ENCODE data around the gene ZBTB20.
"Not testable (repeated sequence)": the region's sequence is repeated elsewhere in the genome, so short reads cannot be mapped to it uniquely, and the experiment has no call there.

Gene ZBTB20

DNA sequence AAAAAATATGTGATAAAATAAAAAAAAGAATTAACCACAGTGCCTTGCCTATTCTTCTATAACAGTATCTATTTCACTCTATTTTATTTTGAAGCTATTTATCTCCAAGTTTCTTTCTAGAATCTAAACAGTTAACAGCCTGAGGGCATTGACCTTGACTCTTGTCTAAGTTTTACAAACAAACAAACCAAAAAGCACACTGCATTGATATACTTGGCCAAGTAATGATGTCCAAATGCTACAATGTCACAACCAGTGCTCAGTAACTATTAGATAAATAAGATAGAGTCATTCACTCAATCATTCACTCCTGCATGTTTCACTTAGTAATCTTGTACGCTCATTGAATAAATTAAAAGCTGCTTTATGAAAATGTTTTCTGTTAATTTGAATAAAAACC is 466.8 kb downstream of the ZBTB20 start:
- Histone ChIP-seq H3K79me2 (ENCODE audit: low read length) (no peaks in the 10 kb centered on the region), H3K4me2 (ENCODE audit: low read length) (no peak overlapping the region), H3K9ac (ENCODE audit: low read length) (no peak overlapping the region), H3K4me3 (ENCODE audit: low read length) (no peak overlapping the region), H3K4me1 (ENCODE audit: low read length) (no peaks in the 10 kb centered on the region), H3K9me3 (ENCODE audit: insufficient read depth, low read length) (no peaks in the 10 kb centered on the region), H3K27ac (ENCODE audit: low read length) (no peak overlapping the region), H3K36me3 (replicated peaks; ENCODE audit: low read depth, low read length) (no peaks in the 10 kb centered on the region), H3K27me3 (ENCODE audit: low read depth, low read length) (no peaks in the 10 kb centered on the region), H2AFZ (ENCODE audit: low read depth, low read length) (no peak overlapping the region), H4K20me1 (ENCODE audit: insufficient read depth, low read length) (no peaks in the 10 kb centered on the region)
- TF ChIP-seq EZH2phosphoT487 (IDR thresholded peaks at IDR 0.05; ENCODE audit: low read depth): no peak
- TF ChIP-seq, protein P1, sequence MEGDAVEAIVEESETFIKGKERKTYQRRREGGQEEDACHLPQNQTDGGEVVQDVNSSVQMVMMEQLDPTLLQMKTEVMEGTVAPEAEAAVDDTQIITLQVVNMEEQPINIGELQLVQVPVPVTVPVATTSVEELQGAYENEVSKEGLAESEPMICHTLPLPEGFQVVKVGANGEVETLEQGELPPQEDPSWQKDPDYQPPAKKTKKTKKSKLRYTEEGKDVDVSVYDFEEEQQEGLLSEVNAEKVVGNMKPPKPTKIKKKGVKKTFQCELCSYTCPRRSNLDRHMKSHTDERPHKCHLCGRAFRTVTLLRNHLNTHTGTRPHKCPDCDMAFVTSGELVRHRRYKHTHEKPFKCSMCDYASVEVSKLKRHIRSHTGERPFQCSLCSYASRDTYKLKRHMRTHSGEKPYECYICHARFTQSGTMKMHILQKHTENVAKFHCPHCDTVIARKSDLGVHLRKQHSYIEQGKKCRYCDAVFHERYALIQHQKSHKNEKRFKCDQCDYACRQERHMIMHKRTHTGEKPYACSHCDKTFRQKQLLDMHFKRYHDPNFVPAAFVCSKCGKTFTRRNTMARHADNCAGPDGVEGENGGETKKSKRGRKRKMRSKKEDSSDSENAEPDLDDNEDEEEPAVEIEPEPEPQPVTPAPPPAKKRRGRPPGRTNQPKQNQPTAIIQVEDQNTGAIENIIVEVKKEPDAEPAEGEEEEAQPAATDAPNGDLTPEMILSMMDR (IDR thresholded peaks at IDR 0.05; ENCODE audit: low read depth, low read length): no peak

DNA sequence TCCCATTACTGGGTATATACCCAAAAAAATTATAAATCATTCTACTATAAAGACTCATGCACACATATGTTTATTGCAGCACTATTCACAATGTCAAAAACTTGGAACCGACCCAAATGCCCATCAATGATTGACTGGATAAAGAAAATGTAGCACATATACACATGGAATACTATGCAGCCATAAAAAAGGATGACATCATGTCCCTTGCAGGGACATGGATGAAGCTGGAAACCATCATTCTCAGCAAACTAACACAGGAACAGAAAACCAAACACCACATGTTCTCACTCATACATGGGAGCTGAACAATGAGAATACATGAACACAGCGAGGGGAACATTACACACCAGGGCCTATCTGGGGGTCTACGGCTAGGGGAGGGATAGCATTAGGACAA is 467.3 kb downstream of the ZBTB20 start:
- H3K9me3 ChIP-seq (ENCODE audit: insufficient read depth, low read length); H3K4me1 ChIP-seq (ENCODE audit: low read length); H3K9ac ChIP-seq (ENCODE audit: low read length); H3K4me2 ChIP-seq (ENCODE audit: low read length); H3K4me3 ChIP-seq (ENCODE audit: low read length); H3K27me3 ChIP-seq (ENCODE audit: low read depth, low read length); H3K36me3 ChIP-seq (replicated peaks; ENCODE audit: low read depth, low read length); H3K27ac ChIP-seq (ENCODE audit: low read length); H4K20me1 ChIP-seq (ENCODE audit: insufficient read depth, low read length); H2AFZ ChIP-seq (ENCODE audit: low read depth, low read length); H3K79me2 ChIP-seq (ENCODE audit: low read length): not testable (repeated sequence)

DNA sequence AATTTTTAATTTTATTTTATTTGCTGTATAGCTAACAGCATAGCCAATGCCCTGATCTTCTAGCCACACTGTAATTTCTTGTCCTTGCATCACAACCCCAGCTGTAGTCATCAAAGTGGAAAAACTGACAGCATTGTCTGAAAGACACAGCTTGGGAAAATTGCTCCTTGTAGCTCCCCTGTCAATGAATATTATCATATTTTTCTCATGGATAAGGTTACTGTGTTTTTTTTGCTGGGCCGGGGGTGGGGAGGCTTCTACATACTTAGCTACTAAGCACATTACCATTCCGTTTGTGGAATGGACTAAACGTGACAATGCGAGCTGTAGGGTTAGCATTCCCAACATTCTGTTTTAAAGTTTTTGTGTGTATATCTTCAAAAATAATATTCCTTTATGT is 472.0 kb downstream of the ZBTB20 start:
- Histone ChIP-seq H3K27ac (ENCODE audit: low read length) (no peak overlapping the region), H3K4me2 (ENCODE audit: low read length) (no peak overlapping the region), H2AFZ (ENCODE audit: low read depth, low read length) (no peak overlapping the region), H3K9ac (ENCODE audit: low read length) (no peak overlapping the region), H3K9me3 (ENCODE audit: insufficient read depth, low read length) (no peaks in the 10 kb centered on the region), H3K4me3 (ENCODE audit: low read length) (no peak overlapping the region), H3K36me3 (replicated peaks; ENCODE audit: low read depth, low read length) (no peaks in the 10 kb centered on the region), H3K79me2 (ENCODE audit: low read length) (no peaks in the 10 kb centered on the region), H3K4me1 (ENCODE audit: low read length) (no peaks in the 10 kb centered on the region), H3K27me3 (ENCODE audit: low read depth, low read length) (no peaks in the 10 kb centered on the region), H4K20me1 (ENCODE audit: insufficient read depth, low read length) (no peaks in the 10 kb centered on the region)
- no peak for TF ChIP-seq EZH2phosphoT487 (IDR thresholded peaks at IDR 0.05; ENCODE audit: low read depth)
- TF ChIP-seq, protein P1 (IDR thresholded peaks at IDR 0.05; ENCODE audit: low read depth, low read length): no peak

DNA sequence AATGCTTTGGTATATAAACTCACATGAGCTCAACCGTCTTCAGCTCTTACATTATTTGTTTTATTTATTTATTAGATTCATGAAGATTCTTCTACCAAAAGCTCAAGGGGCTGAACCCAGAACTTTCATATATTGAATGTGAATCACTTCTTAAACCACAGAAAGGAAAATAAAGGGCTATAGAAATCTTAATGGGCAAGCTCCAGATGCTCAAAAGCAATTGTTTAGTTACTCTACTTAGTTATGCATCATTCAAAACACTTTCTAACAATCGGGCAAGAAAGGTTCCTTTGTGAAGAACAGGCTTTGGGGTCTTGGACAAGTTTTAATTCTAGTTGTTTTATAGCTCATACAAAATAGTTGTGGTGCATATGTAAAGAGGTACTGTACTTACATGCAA is 473.1 kb downstream of the ZBTB20 start:
- H4K20me1 ChIP-seq (ENCODE audit: insufficient read depth, low read length): no peaks in the 10 kb centered on the region

More for the DNA sequence above, 473.1 kb downstream of the ZBTB20 start:
- H3K9me3 ChIP-seq (ENCODE audit: insufficient read depth, low read length): no peaks in the 10 kb centered on the region
- no peak overlapping the region for H3K4me3 ChIP-seq (ENCODE audit: low read length)
- H3K27me3 ChIP-seq (ENCODE audit: low read depth, low read length): no peaks in the 10 kb centered on the region
- no peak overlapping the region for H2AFZ ChIP-seq (ENCODE audit: low read depth, low read length)
- TF ChIP-seq EZH2phosphoT487 (IDR thresholded peaks at IDR 0.05; ENCODE audit: low read depth): no peak
- TF ChIP-seq, protein P1 (IDR thresholded peaks at IDR 0.05; ENCODE audit: low read depth, low read length): no peak
- H3K27ac ChIP-seq (ENCODE audit: low read length): no peak overlapping the region
- no peaks in the 10 kb centered on the region for H3K79me2 ChIP-seq (ENCODE audit: low read length)
- H3K4me1 ChIP-seq (ENCODE audit: low read length): no peaks in the 10 kb centered on the region
- no peak overlapping the region for H3K9ac ChIP-seq (ENCODE audit: low read length)
- H3K4me2 ChIP-seq (ENCODE audit: low read length): no peak overlapping the region
- H3K36me3 ChIP-seq (replicated peaks; ENCODE audit: low read depth, low read length): no peaks in the 10 kb centered on the region

All from OCI-LY3 (cell line).